Right lobe of liver (tissue), 4 donors: Measurements from ENCODE around the gene EMX2.

ENCODE experiments used
- POLR2A ChIP-seq: fragments of 450-650 bp; IDR thresholded peaks from one replicate; pipeline ENCODE4 v1.6.1; 2017; ENCODE audit warnings: antibody characterized with exemption, mild to moderate bottlenecking
- TF ChIP-seq, protein P1 (sequence below), 4 donors: fragments of 200-600 bp in 3 of 4; fragments of 450-650 bp in 1 of 4; IDR thresholded peaks; one replicate each; pipeline versions ENCODE4 v1.5.1 to v1.8.0; 2016 to 2022; ENCODE audit warnings: antibody characterized with exemption in 4 of 4, mild to moderate bottlenecking in 2 of 4
- donor health status: DM: no; HTN: no; CAD: no.
- donor health status: DM: no; HTN: no; CAD: no.
- donor health status: DM: no; HTN: yes; CAD: no.

DNA sequence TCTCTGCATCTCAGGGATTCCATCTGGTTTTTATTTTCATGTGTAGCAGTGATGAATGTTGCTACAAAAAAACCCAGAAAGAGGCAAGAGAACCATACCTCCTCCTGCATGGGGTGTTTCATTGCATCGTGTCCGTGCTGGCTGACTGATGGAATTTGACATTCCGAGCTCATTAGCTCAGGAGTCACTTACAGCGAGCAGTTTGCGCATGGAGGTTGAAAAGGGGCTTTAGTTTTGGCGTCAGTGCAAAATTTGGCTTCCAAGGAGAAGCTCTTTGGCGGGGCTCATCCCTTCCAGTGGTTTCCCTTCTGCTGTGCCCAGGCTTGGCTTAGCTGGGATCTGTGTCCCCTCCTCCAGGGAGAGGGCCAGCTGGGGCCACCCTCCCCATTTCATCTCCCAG, 25.8 kb downstream of the EMX2 start:
- TF ChIP-seq, protein P1, sequence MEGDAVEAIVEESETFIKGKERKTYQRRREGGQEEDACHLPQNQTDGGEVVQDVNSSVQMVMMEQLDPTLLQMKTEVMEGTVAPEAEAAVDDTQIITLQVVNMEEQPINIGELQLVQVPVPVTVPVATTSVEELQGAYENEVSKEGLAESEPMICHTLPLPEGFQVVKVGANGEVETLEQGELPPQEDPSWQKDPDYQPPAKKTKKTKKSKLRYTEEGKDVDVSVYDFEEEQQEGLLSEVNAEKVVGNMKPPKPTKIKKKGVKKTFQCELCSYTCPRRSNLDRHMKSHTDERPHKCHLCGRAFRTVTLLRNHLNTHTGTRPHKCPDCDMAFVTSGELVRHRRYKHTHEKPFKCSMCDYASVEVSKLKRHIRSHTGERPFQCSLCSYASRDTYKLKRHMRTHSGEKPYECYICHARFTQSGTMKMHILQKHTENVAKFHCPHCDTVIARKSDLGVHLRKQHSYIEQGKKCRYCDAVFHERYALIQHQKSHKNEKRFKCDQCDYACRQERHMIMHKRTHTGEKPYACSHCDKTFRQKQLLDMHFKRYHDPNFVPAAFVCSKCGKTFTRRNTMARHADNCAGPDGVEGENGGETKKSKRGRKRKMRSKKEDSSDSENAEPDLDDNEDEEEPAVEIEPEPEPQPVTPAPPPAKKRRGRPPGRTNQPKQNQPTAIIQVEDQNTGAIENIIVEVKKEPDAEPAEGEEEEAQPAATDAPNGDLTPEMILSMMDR (IDR thresholded peaks at IDR 0.05) = no peak
- no peak for TF ChIP-seq POLR2A
